ENCODE measurements around the gene CEP164. TPM values are rescaled to one million over a fixed set of nuclear protein-coding genes. Genes with fewer than 3 reads are reported as not detected.

The CEP164 gene
- total and polyA plus RNA-seq, 4 donors = 7.1 to 51.2 (median 35.5) TPM

DNA sequence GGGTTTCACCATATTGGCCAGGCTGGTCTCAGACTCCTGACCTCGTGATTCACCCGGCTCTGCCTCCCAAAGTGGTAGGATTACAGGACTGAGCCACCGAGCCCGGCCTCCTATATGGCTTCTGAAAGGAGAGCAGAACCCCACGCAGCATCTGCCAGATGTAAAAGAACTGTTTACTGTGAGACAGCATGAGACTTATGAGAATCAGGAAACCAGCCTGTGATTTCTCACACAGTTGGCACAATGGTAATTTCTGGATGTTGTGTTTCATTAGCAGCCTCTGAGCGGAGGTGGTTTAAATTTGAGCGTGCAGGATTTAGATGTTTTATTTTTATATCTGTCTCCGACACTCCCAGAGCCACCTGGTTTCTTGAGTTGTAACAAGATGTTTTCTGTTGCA lies 33.8 kb downstream of the CEP164 start:
- Histone ChIP-seq H3K36me3 (ENCODE audit: control insufficient read depth in 1 of 2, insufficient read depth in 2 of 2, low read length in 1 of 2) (peaks cover 5 to 8% of the 10 kb centered on the region in 2 donors), H3K4me3 (ENCODE audit: low read length in 2 of 2) (no peak overlapping the region), H3K27me3 (ENCODE audit: control insufficient read depth in 1 of 2, insufficient read depth in 2 of 2, low read length in 1 of 2) (no peaks in the 10 kb centered on the region), H3K9me3 (ENCODE audit: control insufficient read depth, low read length) (no peaks in the 10 kb centered on the region), H3K4me1 (ENCODE audit: control insufficient read depth in 1 of 2, insufficient read depth in 2 of 2, low read length in 2 of 2) (no peaks in the 10 kb centered on the region), H3K27ac (ENCODE audit: low read depth in 1 of 2, low read length in 2 of 2) (no peak overlapping the region)
- ATAC-seq (ENCODE audit: low FRiP score) (no peak), DNase-seq (peak in 1 of 2 donors; percentile 42)
- 89 to 93% methylated on average over 8 of the region's 8 CpGs for WGBS, 2 donors
- intact Hi-C loops (cut with DNase I) = no loop called here

DNA sequence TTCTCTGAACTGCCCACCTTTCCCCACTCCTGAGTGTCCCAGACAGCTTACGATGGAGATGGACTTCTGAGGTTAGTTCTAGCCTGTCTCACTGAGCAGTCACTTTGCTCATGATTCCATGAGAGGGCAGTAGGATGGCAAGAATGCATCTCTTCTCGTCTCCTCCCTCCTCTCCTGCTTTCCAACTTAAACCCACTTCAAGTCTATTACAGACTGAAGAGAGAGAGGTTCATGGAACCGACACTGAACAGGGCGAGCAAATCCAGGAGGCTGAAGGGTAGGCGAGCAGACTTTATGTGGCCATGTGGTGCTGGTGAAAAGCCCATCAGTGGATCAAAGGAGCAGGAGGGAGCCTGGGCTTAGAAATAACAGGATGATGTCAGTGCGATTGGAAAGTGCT lies 38.6 kb downstream of the CEP164 start:
- H3K36me3 ChIP-seq (ENCODE audit: control insufficient read depth in 1 of 2, insufficient read depth in 2 of 2, low read length in 1 of 2) = peaks cover 5 to 11% of the 10 kb centered on the region in 2 donors
- H3K4me3 ChIP-seq (ENCODE audit: low read length in 2 of 2) = no peak overlapping the region
- intact Hi-C loops (cut with DNase I) = no loop called here
- no peaks in the 10 kb centered on the region for H3K9me3 ChIP-seq (ENCODE audit: control insufficient read depth, low read length)
- DNase-seq (no peak), ATAC-seq (ENCODE audit: low FRiP score) (no peak)
- no peaks in the 10 kb centered on the region for H3K4me1 ChIP-seq (ENCODE audit: control insufficient read depth in 1 of 2, insufficient read depth in 2 of 2, low read length in 2 of 2)
- no peaks in the 10 kb centered on the region for H3K27me3 ChIP-seq (ENCODE audit: control insufficient read depth in 1 of 2, insufficient read depth in 2 of 2, low read length in 1 of 2)
- WGBS, 2 donors = 71 to 76% methylated on average over 6 of the region's 6 CpGs
- no peak overlapping the region for H3K27ac ChIP-seq (ENCODE audit: low read depth in 1 of 2, low read length in 2 of 2)

GRCh38 chr11:117366875-117367274 lies 39.2 kb downstream of the CEP164 start:
- 77 to 78% methylated on average over 2 of the region's 2 CpGs for WGBS, 2 donors
- H3K9me3 ChIP-seq (ENCODE audit: control insufficient read depth, low read length) = no peaks in the 10 kb centered on the region
- H3K27me3 ChIP-seq (ENCODE audit: control insufficient read depth in 1 of 2, insufficient read depth in 2 of 2, low read length in 1 of 2) = no peaks in the 10 kb centered on the region
- intact Hi-C loops (cut with DNase I) = no loop called here
- peaks cover 5 to 11% of the 10 kb centered on the region in 2 donors for H3K36me3 ChIP-seq (ENCODE audit: control insufficient read depth in 1 of 2, insufficient read depth in 2 of 2, low read length in 1 of 2)
- H3K4me1 ChIP-seq (ENCODE audit: control insufficient read depth in 1 of 2, insufficient read depth in 2 of 2, low read length in 2 of 2) = no peaks in the 10 kb centered on the region
- ATAC-seq (ENCODE audit: low FRiP score) (no peak), DNase-seq (no peak)
- H3K27ac ChIP-seq (ENCODE audit: low read depth in 1 of 2, low read length in 2 of 2) = no peak overlapping the region
- H3K4me3 ChIP-seq (ENCODE audit: low read length in 2 of 2) = no peak overlapping the region

DNA sequence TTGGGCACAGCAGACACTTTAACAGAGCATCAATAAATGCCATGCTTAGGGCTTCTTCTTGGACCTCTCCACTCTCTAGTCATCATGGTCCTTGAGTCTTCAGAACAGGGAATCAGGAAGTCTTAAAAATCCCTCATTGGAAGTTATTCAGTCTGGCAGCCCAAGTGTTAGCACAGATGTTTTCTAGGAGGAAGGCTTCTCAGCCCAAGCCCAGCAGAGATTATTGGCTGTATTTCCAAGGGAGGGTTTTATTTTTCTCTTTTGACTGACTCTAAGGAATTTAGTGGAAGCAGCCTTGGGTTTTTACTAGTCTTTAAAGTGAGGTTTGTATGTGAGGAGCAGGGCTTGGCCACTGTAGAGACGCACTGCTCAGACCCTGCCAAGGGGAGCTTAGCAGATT lies 41.9 kb downstream of the CEP164 start:
- no peaks in the 10 kb centered on the region for H3K4me1 ChIP-seq (ENCODE audit: control insufficient read depth in 1 of 2, insufficient read depth in 2 of 2, low read length in 2 of 2)
- H3K27ac ChIP-seq (ENCODE audit: low read depth in 1 of 2, low read length in 2 of 2) = no peak overlapping the region
- peaks cover 0 to 8% of the 10 kb centered on the region in 2 donors for H3K36me3 ChIP-seq (ENCODE audit: control insufficient read depth in 1 of 2, insufficient read depth in 2 of 2, low read length in 1 of 2)
- H3K4me3 ChIP-seq (ENCODE audit: low read length in 2 of 2) = no peak overlapping the region
- intact Hi-C loops (cut with DNase I) = no loop called here
- WGBS, 2 donors = 84 to 93% methylated on average over 1 of the region's 1 CpG
- DNase-seq = no peak
- no peak for ATAC-seq (ENCODE audit: low FRiP score)
- H3K9me3 ChIP-seq (ENCODE audit: control insufficient read depth, low read length) = no peaks in the 10 kb centered on the region
- no peaks in the 10 kb centered on the region for H3K27me3 ChIP-seq (ENCODE audit: control insufficient read depth in 1 of 2, insufficient read depth in 2 of 2, low read length in 1 of 2)

DNA sequence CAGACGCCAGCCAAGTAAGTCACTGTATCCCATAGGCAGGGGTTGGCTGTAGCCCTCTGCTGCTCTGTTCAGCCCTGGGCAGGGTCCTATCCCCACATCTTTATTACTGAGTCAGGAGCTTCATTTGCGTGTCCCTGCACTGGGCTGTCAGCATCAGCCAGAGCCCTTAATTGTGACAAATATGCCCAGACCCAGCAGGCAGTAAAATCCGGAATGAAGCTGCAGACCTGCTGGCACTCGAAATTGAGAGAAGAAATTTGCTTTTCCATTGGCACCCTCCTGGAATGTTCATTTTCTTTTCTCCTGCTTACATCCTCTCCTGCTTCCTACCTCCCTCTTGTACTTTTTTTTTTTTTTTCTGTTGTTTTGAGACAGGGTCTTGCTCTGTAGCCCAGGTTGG lies 43.8 kb downstream of the CEP164 start:
- ATAC-seq (ENCODE audit: low FRiP score) (no peak), DNase-seq (no peak)
- no peaks in the 10 kb centered on the region for H3K9me3 ChIP-seq (ENCODE audit: control insufficient read depth, low read length)
- H3K4me1 ChIP-seq (ENCODE audit: control insufficient read depth in 1 of 2, insufficient read depth in 2 of 2, low read length in 2 of 2) = no peaks in the 10 kb centered on the region
- intact Hi-C loops (cut with DNase I) = no loop called here
- no peak overlapping the region for H3K4me3 ChIP-seq (ENCODE audit: low read length in 2 of 2)
- WGBS, 2 donors = 84 to 90% methylated on average over 4 of the region's 4 CpGs
- H3K36me3 ChIP-seq (ENCODE audit: control insufficient read depth in 1 of 2, insufficient read depth in 2 of 2, low read length in 1 of 2) = peaks cover 0 to 15% of the 10 kb centered on the region in 2 donors
- H3K27me3 ChIP-seq (ENCODE audit: control insufficient read depth in 1 of 2, insufficient read depth in 2 of 2, low read length in 1 of 2) = no peaks in the 10 kb centered on the region
- no peak overlapping the region for H3K27ac ChIP-seq (ENCODE audit: low read depth in 1 of 2, low read length in 2 of 2)

DNA sequence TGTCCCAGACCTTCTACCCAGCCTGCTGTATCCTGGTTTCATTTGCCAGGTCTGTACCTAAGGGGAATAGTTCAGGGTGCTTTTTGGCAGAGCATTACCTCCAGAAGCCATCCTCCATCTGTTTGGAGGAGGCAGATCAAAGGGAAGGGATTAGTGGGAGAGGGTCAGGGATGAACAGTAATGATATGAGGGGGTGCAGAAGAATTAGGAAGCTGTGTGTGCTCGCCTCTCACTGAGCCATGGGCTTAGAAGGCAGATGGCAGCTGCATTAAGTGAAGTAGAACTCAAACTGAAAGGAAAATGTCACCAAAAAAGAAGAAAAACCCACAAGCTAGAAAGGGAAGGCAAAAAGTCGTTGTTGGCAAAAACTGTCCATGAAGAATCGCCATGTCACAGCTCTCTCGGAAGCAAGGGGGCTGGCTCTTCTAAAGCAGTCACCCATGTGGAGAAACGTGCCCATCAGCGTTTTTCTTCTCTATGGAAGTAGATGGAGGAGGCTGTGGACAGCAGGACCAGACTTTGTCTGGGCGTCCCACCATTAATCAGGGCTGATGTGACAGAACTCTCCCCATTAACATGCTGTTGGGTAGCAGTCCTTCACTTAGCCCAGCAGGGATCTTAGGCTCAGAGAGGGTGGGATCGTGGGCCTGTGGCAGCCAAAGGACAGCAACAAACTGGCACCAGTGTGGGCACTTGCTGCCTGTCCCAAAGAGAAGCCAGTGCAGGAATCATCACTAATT lies 46.8 kb downstream of the CEP164 start:
- DNase-seq (no peak), ATAC-seq (ENCODE audit: low FRiP score) (no peak)
- H3K36me3 ChIP-seq (ENCODE audit: control insufficient read depth in 1 of 2, insufficient read depth in 2 of 2, low read length in 1 of 2) = peaks cover 0 to 16% of the 10 kb centered on the region in 2 donors
- no peaks in the 10 kb centered on the region for H3K27me3 ChIP-seq (ENCODE audit: control insufficient read depth in 1 of 2, insufficient read depth in 2 of 2, low read length in 1 of 2)
- H3K27ac ChIP-seq (ENCODE audit: low read depth in 1 of 2, low read length in 2 of 2) = no peak overlapping the region
- H3K4me3 ChIP-seq (ENCODE audit: low read length in 2 of 2) = no peak overlapping the region
- no peaks in the 10 kb centered on the region for H3K9me3 ChIP-seq (ENCODE audit: control insufficient read depth, low read length)
- no peaks in the 10 kb centered on the region for H3K4me1 ChIP-seq (ENCODE audit: control insufficient read depth in 1 of 2, insufficient read depth in 2 of 2, low read length in 2 of 2)
- intact Hi-C loops (cut with DNase I) = no loop called here
- WGBS, 2 donors = 88 to 91% methylated on average over 8 of the region's 8 CpGs

DNA sequence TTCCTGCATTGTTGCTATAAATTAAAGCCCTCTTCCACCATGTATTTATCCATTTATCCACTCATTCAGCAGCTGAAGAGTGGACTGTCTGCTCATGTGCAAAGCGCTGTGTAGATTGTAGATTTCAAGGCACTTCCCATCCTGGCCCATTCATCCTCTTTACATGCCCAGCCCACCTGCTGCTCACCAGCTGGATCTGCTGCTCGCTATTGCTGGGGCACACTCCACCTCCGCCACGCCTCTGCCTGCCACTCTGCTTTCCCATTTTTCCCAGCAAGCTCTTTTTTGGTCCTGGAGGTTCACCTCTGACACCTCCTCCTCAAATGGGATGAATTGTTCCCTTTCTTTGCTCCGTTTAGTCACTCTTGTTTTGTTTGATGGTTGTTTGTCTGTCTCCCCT lies 48.3 kb downstream of the CEP164 start:
- no peak for ATAC-seq (ENCODE audit: low FRiP score)
- 89 to 92% methylated on average over 5 of the region's 5 CpGs for WGBS, 2 donors
- H3K36me3 ChIP-seq (ENCODE audit: control insufficient read depth in 1 of 2, insufficient read depth in 2 of 2, low read length in 1 of 2) = peaks cover 0 to 18% of the 10 kb centered on the region in 2 donors

DNA sequence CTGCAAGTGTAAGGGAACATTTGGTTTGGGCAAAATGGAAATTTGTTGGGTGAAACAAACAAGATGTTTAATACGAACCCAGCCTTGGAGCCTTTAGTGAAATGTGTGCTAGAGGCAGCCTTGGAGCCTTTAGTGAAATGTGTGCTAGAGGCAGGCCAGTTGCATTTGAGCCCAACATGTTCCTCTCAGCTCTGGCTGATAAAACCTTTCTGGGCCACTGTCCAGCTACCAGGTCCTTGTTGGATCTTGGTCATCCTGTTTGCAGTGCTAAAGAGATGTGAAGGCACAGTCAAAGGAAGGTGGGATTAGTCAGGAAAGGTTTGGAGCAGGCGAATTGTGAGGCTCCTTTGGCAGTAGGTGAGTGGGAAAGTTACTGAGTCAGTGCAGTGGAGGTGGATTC lies 48.9 kb downstream of the CEP164 start:
- peaks cover 0 to 18% of the 10 kb centered on the region in 2 donors for H3K36me3 ChIP-seq (ENCODE audit: control insufficient read depth in 1 of 2, insufficient read depth in 2 of 2, low read length in 1 of 2)
- no peak for DNase-seq
- H3K4me3 ChIP-seq (ENCODE audit: low read length in 2 of 2) = no peak overlapping the region
- no peaks in the 10 kb centered on the region for H3K9me3 ChIP-seq (ENCODE audit: control insufficient read depth, low read length)
- no peak overlapping the region for H3K27ac ChIP-seq (ENCODE audit: low read depth in 1 of 2, low read length in 2 of 2)
- WGBS, 2 donors = 91% methylated on average over 2 of the region's 2 CpGs
- no peaks in the 10 kb centered on the region for H3K27me3 ChIP-seq (ENCODE audit: control insufficient read depth in 1 of 2, insufficient read depth in 2 of 2, low read length in 1 of 2)
- intact Hi-C loops (cut with DNase I) = no loop called here
- no peak for ATAC-seq (ENCODE audit: low FRiP score)
- H3K4me1 ChIP-seq (ENCODE audit: control insufficient read depth in 1 of 2, insufficient read depth in 2 of 2, low read length in 2 of 2) = no peaks in the 10 kb centered on the region

More for the DNA sequence above, 48.3 kb downstream of the CEP164 start:
- Histone ChIP-seq H3K4me1 (ENCODE audit: control insufficient read depth in 1 of 2, insufficient read depth in 2 of 2, low read length in 2 of 2) (no peaks in the 10 kb centered on the region), H3K9me3 (ENCODE audit: control insufficient read depth, low read length) (no peaks in the 10 kb centered on the region), H3K27me3 (ENCODE audit: control insufficient read depth in 1 of 2, insufficient read depth in 2 of 2, low read length in 1 of 2) (no peaks in the 10 kb centered on the region), H3K4me3 (ENCODE audit: low read length in 2 of 2) (no peak overlapping the region), H3K27ac (ENCODE audit: low read depth in 1 of 2, low read length in 2 of 2) (no peak overlapping the region)
- no peak for DNase-seq
- intact Hi-C loops (cut with DNase I) = no loop called here

Data from aorta (tissue), 5 donors.